ENCODE measurements around the gene TMC6.

The TMC6 gene

GRCh38 chr17:78107457-78107856, 21.1 kb downstream of the TMC6 start:
- Histone ChIP-seq H3K27ac (ENCODE audit: low read depth, low read length) (no peak overlapping the region), H3K9ac (ENCODE audit: low read depth in 1 of 2, low read length in 2 of 2) (no peak overlapping the region), H3K27me3 (ENCODE audit: control insufficient read depth in 1 of 2, insufficient read depth in 2 of 2, low read length in 2 of 2) (no peaks in the 10 kb centered on the region), H3K4me1 (ENCODE audit: control insufficient read depth in 1 of 2, insufficient read depth in 2 of 2, low read length in 2 of 2) (no peaks in the 10 kb centered on the region), H3K36me3 (ENCODE audit: control insufficient read depth in 1 of 2, insufficient read depth in 2 of 2, low read length in 2 of 2) (peaks cover 21 to 41% of the 10 kb centered on the region in 2 donors), H3K9me3 (ENCODE audit: control insufficient read depth in 1 of 2, low read length in 2 of 2) (no peaks in the 10 kb centered on the region), H3K4me3 (ENCODE audit: low read depth in 1 of 2, low read length in 2 of 2) (no peak overlapping the region)

GRCh38 chr17:78106211-78106610, 22.3 kb downstream of the TMC6 start:
- Histone ChIP-seq H3K36me3 (ENCODE audit: control insufficient read depth in 1 of 2, insufficient read depth in 2 of 2, low read length in 2 of 2) (peaks cover 22 to 35% of the 10 kb centered on the region in 2 donors), H3K9me3 (ENCODE audit: control insufficient read depth in 1 of 2, low read length in 2 of 2) (no peaks in the 10 kb centered on the region), H3K9ac (ENCODE audit: low read depth in 1 of 2, low read length in 2 of 2) (no peak overlapping the region), H3K27ac (ENCODE audit: low read depth, low read length) (no peak overlapping the region), H3K4me1 (ENCODE audit: control insufficient read depth in 1 of 2, insufficient read depth in 2 of 2, low read length in 2 of 2) (no peaks in the 10 kb centered on the region), H3K4me3 (ENCODE audit: low read depth in 1 of 2, low read length in 2 of 2) (no peak overlapping the region), H3K27me3 (ENCODE audit: control insufficient read depth in 1 of 2, insufficient read depth in 2 of 2, low read length in 2 of 2) (no peaks in the 10 kb centered on the region)

- Histone ChIP-seq H3K4me3 (ENCODE audit: low read depth in 1 of 2, low read length in 2 of 2) (no peak overlapping the region), H3K4me1 (ENCODE audit: control insufficient read depth in 1 of 2, insufficient read depth in 2 of 2, low read length in 2 of 2) (no peaks in the 10 kb centered on the region), H3K9ac (ENCODE audit: low read depth in 1 of 2, low read length in 2 of 2) (no peak overlapping the region), H3K27me3 (ENCODE audit: control insufficient read depth in 1 of 2, insufficient read depth in 2 of 2, low read length in 2 of 2) (no peaks in the 10 kb centered on the region), H3K27ac (ENCODE audit: low read depth, low read length) (no peak overlapping the region), H3K36me3 (ENCODE audit: control insufficient read depth in 1 of 2, insufficient read depth in 2 of 2, low read length in 2 of 2) (peaks cover 16 to 29% of the 10 kb centered on the region in 2 donors), H3K9me3 (ENCODE audit: control insufficient read depth in 1 of 2, low read length in 2 of 2) (no peaks in the 10 kb centered on the region)
These were observed 23.0 kb downstream of the TMC6 start for GRCh38 chr17:78105551-78105950.

- Histone ChIP-seq H3K9me3 (ENCODE audit: control insufficient read depth in 1 of 2, low read length in 2 of 2) (no peaks in the 10 kb centered on the region), H3K27ac (ENCODE audit: low read depth, low read length) (no peak overlapping the region), H3K36me3 (ENCODE audit: control insufficient read depth in 1 of 2, insufficient read depth in 2 of 2, low read length in 2 of 2) (peaks cover 12 to 27% of the 10 kb centered on the region in 2 donors), H3K9ac (ENCODE audit: low read depth in 1 of 2, low read length in 2 of 2) (no peak overlapping the region), H3K4me1 (ENCODE audit: control insufficient read depth in 1 of 2, insufficient read depth in 2 of 2, low read length in 2 of 2) (peaks cover 0 to 2% of the 10 kb centered on the region in 2 donors), H3K4me3 (ENCODE audit: low read depth in 1 of 2, low read length in 2 of 2) (no peak overlapping the region), H3K27me3 (ENCODE audit: control insufficient read depth in 1 of 2, insufficient read depth in 2 of 2, low read length in 2 of 2) (no peaks in the 10 kb centered on the region)
These were observed 23.5 kb downstream of the TMC6 start for GRCh38 chr17:78105101-78105500.

- H3K27me3 ChIP-seq (ENCODE audit: control insufficient read depth in 1 of 2, insufficient read depth in 2 of 2, low read length in 2 of 2): no peaks in the 10 kb centered on the region
- peaks cover 0 to 2% of the 10 kb centered on the region in 2 donors for H3K4me1 ChIP-seq (ENCODE audit: control insufficient read depth in 1 of 2, insufficient read depth in 2 of 2, low read length in 2 of 2)
- H3K4me3 ChIP-seq (ENCODE audit: low read depth in 1 of 2, low read length in 2 of 2): no peak overlapping the region
- no peak overlapping the region for H3K27ac ChIP-seq (ENCODE audit: low read depth, low read length)
- H3K9ac ChIP-seq (ENCODE audit: low read depth in 1 of 2, low read length in 2 of 2): no peak overlapping the region
- peaks cover 12 to 27% of the 10 kb centered on the region in 2 donors for H3K36me3 ChIP-seq (ENCODE audit: control insufficient read depth in 1 of 2, insufficient read depth in 2 of 2, low read length in 2 of 2)
- no peaks in the 10 kb centered on the region for H3K9me3 ChIP-seq (ENCODE audit: control insufficient read depth in 1 of 2, low read length in 2 of 2)
These were observed 24.0 kb downstream of the TMC6 start for GRCh38 chr17:78104540-78104941.

- Histone ChIP-seq H3K36me3 (ENCODE audit: control insufficient read depth in 1 of 2, insufficient read depth in 2 of 2, low read length in 2 of 2) (peaks cover 17 to 30% of the 10 kb centered on the region in 2 donors), H3K27me3 (ENCODE audit: control insufficient read depth in 1 of 2, insufficient read depth in 2 of 2, low read length in 2 of 2) (no peaks in the 10 kb centered on the region), H3K4me3 (ENCODE audit: low read depth in 1 of 2, low read length in 2 of 2) (no peak overlapping the region), H3K4me1 (ENCODE audit: control insufficient read depth in 1 of 2, insufficient read depth in 2 of 2, low read length in 2 of 2) (peaks cover 0 to 2% of the 10 kb centered on the region in 2 donors), H3K27ac (ENCODE audit: low read depth, low read length) (no peak overlapping the region), H3K9ac (ENCODE audit: low read depth in 1 of 2, low read length in 2 of 2) (no peak overlapping the region), H3K9me3 (ENCODE audit: control insufficient read depth in 1 of 2, low read length in 2 of 2) (no peaks in the 10 kb centered on the region)
These were observed 25.2 kb downstream of the TMC6 start for GRCh38 chr17:78103311-78103710.

GRCh38 chr17:78101542-78101941, 27.0 kb downstream of the TMC6 start:
- Histone ChIP-seq H3K36me3 (ENCODE audit: control insufficient read depth in 1 of 2, insufficient read depth in 2 of 2, low read length in 2 of 2) (peaks cover 23 to 42% of the 10 kb centered on the region in 2 donors), H3K27me3 (ENCODE audit: control insufficient read depth in 1 of 2, insufficient read depth in 2 of 2, low read length in 2 of 2) (no peaks in the 10 kb centered on the region)

GRCh38 chr17:78101112-78101511, 27.4 kb downstream of the TMC6 start:
- Histone ChIP-seq H3K9ac (ENCODE audit: low read depth in 1 of 2, low read length in 2 of 2) (no peak overlapping the region), H3K4me1 (ENCODE audit: control insufficient read depth in 1 of 2, insufficient read depth in 2 of 2, low read length in 2 of 2) (peaks cover 0 to 2% of the 10 kb centered on the region in 2 donors), H3K4me3 (ENCODE audit: low read depth in 1 of 2, low read length in 2 of 2) (no peak overlapping the region), H3K27ac (ENCODE audit: low read depth, low read length) (no peak overlapping the region), H3K9me3 (ENCODE audit: control insufficient read depth in 1 of 2, low read length in 2 of 2) (no peaks in the 10 kb centered on the region), H3K27me3 (ENCODE audit: control insufficient read depth in 1 of 2, insufficient read depth in 2 of 2, low read length in 2 of 2) (no peaks in the 10 kb centered on the region), H3K36me3 (ENCODE audit: control insufficient read depth in 1 of 2, insufficient read depth in 2 of 2, low read length in 2 of 2) (peaks cover 27 to 45% of the 10 kb centered on the region in 2 donors)

More at GRCh38 chr17:78101542-78101941, 27.0 kb downstream of the TMC6 start:
- Histone ChIP-seq H3K9me3 (ENCODE audit: control insufficient read depth in 1 of 2, low read length in 2 of 2) (no peaks in the 10 kb centered on the region), H3K9ac (ENCODE audit: low read depth in 1 of 2, low read length in 2 of 2) (no peak overlapping the region), H3K4me3 (ENCODE audit: low read depth in 1 of 2, low read length in 2 of 2) (no peak overlapping the region), H3K27ac (ENCODE audit: low read depth, low read length) (no peak overlapping the region), H3K4me1 (ENCODE audit: control insufficient read depth in 1 of 2, insufficient read depth in 2 of 2, low read length in 2 of 2) (peaks cover 0 to 2% of the 10 kb centered on the region in 2 donors)

- Histone ChIP-seq H3K36me3 (ENCODE audit: control insufficient read depth in 1 of 2, insufficient read depth in 2 of 2, low read length in 2 of 2) (peaks cover 42 to 69% of the 10 kb centered on the region in 2 donors), H3K9ac (ENCODE audit: low read depth in 1 of 2, low read length in 2 of 2) (no peak overlapping the region), H3K9me3 (ENCODE audit: control insufficient read depth in 1 of 2, low read length in 2 of 2) (no peaks in the 10 kb centered on the region), H3K27me3 (ENCODE audit: control insufficient read depth in 1 of 2, insufficient read depth in 2 of 2, low read length in 2 of 2) (no peaks in the 10 kb centered on the region), H3K4me3 (ENCODE audit: low read depth in 1 of 2, low read length in 2 of 2) (no peak overlapping the region), H3K4me1 (ENCODE audit: control insufficient read depth in 1 of 2, insufficient read depth in 2 of 2, low read length in 2 of 2) (peaks cover 0 to 2% of the 10 kb centered on the region in 2 donors), H3K27ac (ENCODE audit: low read depth, low read length) (no peak overlapping the region)
These were observed 32.5 kb downstream of the TMC6 start for GRCh38 chr17:78096093-78096492.

GRCh38 chr17:78095035-78095434, 33.5 kb downstream of the TMC6 start:
- no peak overlapping the region for H3K4me3 ChIP-seq (ENCODE audit: low read depth in 1 of 2, low read length in 2 of 2)
- H3K27me3 ChIP-seq (ENCODE audit: control insufficient read depth in 1 of 2, insufficient read depth in 2 of 2, low read length in 2 of 2): no peaks in the 10 kb centered on the region
- no peak overlapping the region for H3K9ac ChIP-seq (ENCODE audit: low read depth in 1 of 2, low read length in 2 of 2)
- no peaks in the 10 kb centered on the region for H3K9me3 ChIP-seq (ENCODE audit: control insufficient read depth in 1 of 2, low read length in 2 of 2)
- no peak overlapping the region for H3K27ac ChIP-seq (ENCODE audit: low read depth, low read length)
- H3K4me1 ChIP-seq (ENCODE audit: control insufficient read depth in 1 of 2, insufficient read depth in 2 of 2, low read length in 2 of 2): peaks cover 2 to 3% of the 10 kb centered on the region in 2 donors
- H3K36me3 ChIP-seq (ENCODE audit: control insufficient read depth in 1 of 2, insufficient read depth in 2 of 2, low read length in 2 of 2): peaks cover 44 to 66% of the 10 kb centered on the region in 2 donors
